ENCODE measurements around the gene FKBP1A.
A peak's percentile ranks its signal among the peaks of the same experiment; 100 is the strongest.
"Not testable (repeated sequence)": the region's sequence is repeated elsewhere in the genome, so short reads cannot be mapped to it uniquely, and the experiment has no call there.

The FKBP1A gene

GRCh38 chr20:1360094-1360846, 32.6 kb downstream of the FKBP1A start:
- DNase-seq: no peak

- DNase-seq: peak; percentile 71
Observed at GRCh38 chr20:1357921-1358671, 34.8 kb downstream of the FKBP1A start.

- no peak for DNase-seq
Observed at GRCh38 chr20:1353956-1354355, 38.9 kb downstream of the FKBP1A start.

- no peak for DNase-seq
Observed at GRCh38 chr20:1346315-1346969, 46.4 kb downstream of the FKBP1A start.

- DNase-seq: no peak
Observed at GRCh38 chr20:1345756-1346093, 47.1 kb downstream of the FKBP1A start.

- DNase-seq: peak; percentile 50
Observed at GRCh38 chr20:1345030-1345755, 47.7 kb downstream of the FKBP1A start.

GRCh38 chr20:1343446-1344124, 49.3 kb downstream of the FKBP1A start:
- not testable (repeated sequence) for DNase-seq

GRCh38 chr20:1341561-1342265, 51.1 kb downstream of the FKBP1A start:
- DNase-seq: no peak

GRCh38 chr20:1338801-1339200, 54.1 kb downstream of the FKBP1A start:
- no peak for DNase-seq

- no peak for DNase-seq
Observed at GRCh38 chr20:1338096-1338495, 54.8 kb downstream of the FKBP1A start.

- no peak for DNase-seq
Observed at GRCh38 chr20:1337441-1337840, 55.4 kb downstream of the FKBP1A start.

GRCh38 chr20:1336699-1337367, 56.0 kb downstream of the FKBP1A start:
- peak; percentile 60 for DNase-seq

- DNase-seq: peak; percentile 56
Observed at GRCh38 chr20:1335961-1336698, 56.7 kb downstream of the FKBP1A start.

- DNase-seq: peak; percentile 49
Observed at GRCh38 chr20:1334761-1335160, 58.1 kb downstream of the FKBP1A start.

- peak; percentile 41 for DNase-seq
Observed at GRCh38 chr20:1334370-1334731, 58.5 kb downstream of the FKBP1A start.

- DNase-seq: peak; percentile 49
Observed at GRCh38 chr20:1333462-1334369, 59.1 kb downstream of the FKBP1A start.

GRCh38 chr20:1332749-1333300, 60.0 kb downstream of the FKBP1A start:
- DNase-seq: peak; percentile 47

- peak; percentile 30 for DNase-seq
Observed at GRCh38 chr20:1331801-1332453, 60.9 kb downstream of the FKBP1A start.

- DNase-seq: peak; percentile 38
Observed at GRCh38 chr20:1331101-1331500, 61.8 kb downstream of the FKBP1A start.
